GM23248 (cell line): Measurements from ENCODE around the gene DUSP28.

Source experiments
- EZH2 ChIP-seq: fragments of 200-600 bp; sonication (generic); IDR thresholded peaks from 2 replicates; pipeline ENCODE4 v1.6.1; 2018; ENCODE audit warnings: antibody characterized with exemption, mild to moderate bottlenecking; ENCODE audit not compliant: insufficient read depth, poor library complexity, severe bottlenecking
- EZH2phosphoT487 ChIP-seq: fragments of 200-600 bp; sonication (generic); IDR thresholded peaks from 2 replicates; pipeline ENCODE4 v1.6.1; 2018; ENCODE audit warnings: antibody characterized with exemption, moderate library complexity, mild to moderate bottlenecking, low read depth; ENCODE audit not compliant: insufficient read depth

DNA sequence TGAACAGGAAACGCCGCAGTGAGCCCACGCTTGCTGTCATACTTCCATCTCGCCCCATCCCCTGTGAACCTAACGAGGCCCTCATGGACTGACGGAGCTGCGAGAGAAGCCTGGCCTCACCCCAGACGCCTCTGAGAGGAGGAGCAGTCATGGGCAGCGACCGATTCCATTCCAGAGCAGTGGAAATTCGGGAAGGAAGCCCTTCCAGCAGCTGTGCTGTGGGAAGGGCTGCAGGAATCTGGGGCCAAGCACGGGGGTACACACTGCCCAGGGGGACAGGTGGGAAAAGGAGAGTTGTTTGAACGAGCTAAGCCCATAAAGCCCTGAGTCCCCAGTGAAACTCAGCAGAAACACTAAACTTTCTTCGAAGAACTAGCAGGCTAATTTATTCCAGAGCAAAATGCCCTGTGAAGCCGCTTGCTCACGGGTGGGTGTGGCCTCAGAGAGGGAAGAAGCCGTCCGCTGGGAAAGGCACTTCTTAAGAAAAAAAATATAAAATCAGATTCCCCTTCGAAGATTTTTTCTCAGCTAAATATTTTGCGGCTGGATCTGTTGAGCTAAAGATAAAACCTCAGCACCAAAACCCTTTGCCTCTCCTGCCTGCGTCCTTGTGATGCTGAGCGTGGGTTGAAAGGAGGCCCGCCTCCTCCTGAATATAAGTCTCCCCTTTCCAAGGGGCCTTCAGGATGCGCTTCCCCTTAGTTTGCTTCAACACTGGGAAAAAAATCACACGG is 40.6 kb upstream of the DUSP28 start:
- TF ChIP-seq EZH2 (no peak), EZH2phosphoT487 (no peak)
